Caco-2 (cell line): ENCODE results near the gene RPS16. TPM values are rescaled to one million over a fixed set of nuclear protein-coding genes. Genes with fewer than 3 reads are reported as not detected.

Source experiments
- microRNA-seq: library from miRNA; unstranded; fragments of <30 nt; microRNA quantifications from one replicate; pipeline ENCODE4 v1.2.0, GENCODE V29; 2022
- total RNA-seq: library from RNA; stranded (reverse); gene quantifications from 2 replicates; pipeline ENCODE4 v1.2.3, GENCODE V29; 2022

The RPS16 gene
- total RNA-seq, 1 experiment from 2014 or later: 2,801 TPM

Small RNA genes lying within 50 kb of the gene (microRNA-seq; reads per million reads assigned to microRNA genes)
- gene MIR4530: not detected

Other genes with a start within 250 kb of the RPS16 start
- gene NCCRP1, start 239.0 kb downstream of the RPS16 start, total RNA-seq: 0.39 and 0.84 TPM in 2 replicates
- not detected in 2 replicates for gene SYCN, start 231.7 kb downstream of the RPS16 start, total RNA-seq
- not detected in 2 replicates for gene IFNL3, start 190.9 kb downstream of the RPS16 start, total RNA-seq
- not detected in 2 replicates for gene IFNL4, start 187.1 kb downstream of the RPS16 start, total RNA-seq
- gene IFNL2, start 167.6 kb downstream of the RPS16 start, total RNA-seq: not detected in 2 replicates
- gene IFNL1, start 139.5 kb downstream of the RPS16 start, total RNA-seq: not detected in 2 replicates
- gene LRFN1, start 115.1 kb downstream of the RPS16 start, total RNA-seq: 21.1 and 21.2 TPM in 2 replicates
- 0.91 TPM in 1 of 2 replicates, not detected in the other for gene GMFG, start 99.9 kb downstream of the RPS16 start, total RNA-seq
- 132 and 147 TPM in 2 replicates for gene SAMD4B, start 93.5 kb downstream of the RPS16 start, total RNA-seq
- gene PAF1, start 44.8 kb downstream of the RPS16 start, total RNA-seq: 57.9 and 59.0 TPM in 2 replicates
- gene MED29, start 44.6 kb downstream of the RPS16 start, total RNA-seq: 50.3 and 50.8 TPM in 2 replicates
- gene ZFP36, start 29.1 kb downstream of the RPS16 start, total RNA-seq: 25.8 and 29.7 TPM in 2 replicates
- 49.8 and 64.1 TPM in 2 replicates for gene PLEKHG2, start 23.3 kb downstream of the RPS16 start, total RNA-seq
- gene SUPT5H, start 9.6 kb upstream of the RPS16 start, total RNA-seq: 171 and 188 TPM in 2 replicates
- 152 and 162 TPM in 2 replicates for gene TIMM50, start 44.9 kb upstream of the RPS16 start, total RNA-seq
- gene DLL3, start 63.0 kb upstream of the RPS16 start, total RNA-seq: 1.7 and 2.7 TPM in 2 replicates
- 0.46 and 1.6 TPM in 2 replicates for gene SELENOV, start 79.2 kb upstream of the RPS16 start, total RNA-seq
- 2.1 and 2.8 TPM in 2 replicates for gene EID2B, start 96.9 kb upstream of the RPS16 start, total RNA-seq
- 21.7 and 26.3 TPM in 2 replicates for gene EID2, start 104.2 kb upstream of the RPS16 start, total RNA-seq
- gene LGALS13, start 166.6 kb upstream of the RPS16 start, total RNA-seq: not detected in 2 replicates
- not detected in 2 replicates for gene LGALS16, start 220.0 kb upstream of the RPS16 start, total RNA-seq